GM19035 (cell line): ENCODE data around the gene GCAT.
"Not testable (repeated sequence)": the region's sequence is repeated elsewhere in the genome, so short reads cannot be mapped to it uniquely, and the experiment has no call there.

Source experiments
- ATAC-seq: cut with Tn5 transposase; IDR thresholded peaks from one replicate; pipeline ENCODE4 v1.9.1; 2021; ENCODE audit not compliant: unreplicated experiment

GCAT gene

DNA sequence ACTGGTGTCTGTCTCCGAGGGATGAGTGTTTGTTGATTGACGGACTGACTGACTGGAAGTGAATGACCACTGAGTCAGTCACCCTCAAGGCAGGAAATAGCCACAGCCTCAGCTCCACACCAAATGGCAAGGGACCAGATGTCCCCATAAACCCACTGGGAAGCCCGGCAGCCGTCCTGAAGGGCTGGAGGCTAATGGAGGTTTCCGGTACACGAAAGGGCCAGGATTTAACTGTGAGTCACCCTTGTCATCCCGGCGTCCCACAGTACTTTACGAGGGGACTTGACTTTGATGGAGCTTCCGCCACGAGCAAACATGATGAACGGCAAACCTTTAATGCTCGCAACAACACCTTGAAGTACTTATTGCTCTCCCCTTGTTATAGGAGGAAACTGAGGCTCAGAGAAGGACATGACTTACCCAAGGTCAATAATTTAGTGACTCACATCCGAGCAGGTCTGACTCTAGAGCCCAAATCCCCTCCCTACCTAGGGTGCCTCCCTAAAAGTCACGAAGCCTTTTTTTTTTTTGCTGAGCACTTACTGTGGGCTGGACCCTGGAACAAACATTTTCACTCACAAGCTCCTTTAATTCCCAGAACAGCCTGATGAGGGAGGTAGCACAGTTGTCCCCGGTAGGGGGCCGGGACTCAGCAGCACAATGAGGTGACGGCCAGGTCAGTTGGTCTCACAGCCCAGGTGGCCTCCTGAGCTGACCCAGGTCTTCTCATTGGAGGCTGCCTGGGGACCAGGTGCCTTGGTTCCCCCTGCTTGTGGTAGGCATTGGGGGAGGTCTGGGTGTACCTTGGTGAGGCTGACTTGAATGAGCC lies 25.2 kb upstream of the GCAT start:
- no peak for ATAC-seq

DNA sequence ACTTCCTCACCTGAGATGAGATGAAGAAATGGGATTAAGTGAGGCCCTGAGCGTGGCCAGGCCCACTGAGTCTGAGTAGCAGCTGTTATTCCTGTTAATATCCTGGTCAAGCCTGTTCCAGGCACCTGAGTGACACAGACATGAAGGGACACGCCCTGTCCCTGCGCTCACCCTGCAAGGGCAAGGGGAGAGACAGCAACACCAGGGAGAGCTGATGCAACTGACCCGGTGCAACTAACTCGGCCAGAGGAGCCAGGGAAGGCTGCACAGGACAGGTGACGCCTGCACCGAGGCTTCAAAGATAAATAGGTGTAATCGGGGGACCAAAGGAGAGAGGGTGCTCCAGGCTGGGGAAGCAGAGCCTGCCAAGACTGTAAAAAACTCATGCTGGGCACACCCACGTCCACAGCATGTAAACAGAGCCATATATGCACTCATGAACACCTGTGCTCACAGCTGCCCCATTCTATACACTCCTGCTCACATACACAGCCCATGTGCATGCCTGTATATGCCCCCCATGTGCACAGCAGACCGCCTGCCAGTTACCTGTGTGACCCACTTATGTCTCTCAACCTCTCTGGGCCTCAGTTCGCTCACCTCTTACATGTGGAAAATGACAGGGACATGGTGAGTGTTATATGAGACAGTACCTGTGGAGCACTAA lies 22.8 kb upstream of the GCAT start:
- ATAC-seq = no peak

DNA sequence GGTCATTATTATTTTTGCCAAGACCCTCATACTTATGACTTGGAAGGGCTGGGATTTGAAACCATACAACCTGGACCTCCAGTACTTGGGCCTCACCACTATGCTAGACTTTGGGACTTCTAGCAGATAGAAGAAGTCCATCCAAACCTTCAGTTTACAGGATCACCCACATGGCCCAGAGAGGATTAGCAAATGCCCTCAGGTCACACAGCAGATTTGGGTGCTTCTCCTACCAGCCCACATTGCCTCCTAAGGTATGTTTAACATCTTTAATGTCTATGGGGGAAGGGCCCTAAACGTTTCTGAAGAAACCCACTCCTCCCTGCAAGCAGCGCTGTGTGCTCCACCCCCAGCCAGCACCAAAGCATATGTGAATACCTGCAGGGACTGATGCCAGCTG lies 17.5 kb upstream of the GCAT start:
- no peak for ATAC-seq

DNA sequence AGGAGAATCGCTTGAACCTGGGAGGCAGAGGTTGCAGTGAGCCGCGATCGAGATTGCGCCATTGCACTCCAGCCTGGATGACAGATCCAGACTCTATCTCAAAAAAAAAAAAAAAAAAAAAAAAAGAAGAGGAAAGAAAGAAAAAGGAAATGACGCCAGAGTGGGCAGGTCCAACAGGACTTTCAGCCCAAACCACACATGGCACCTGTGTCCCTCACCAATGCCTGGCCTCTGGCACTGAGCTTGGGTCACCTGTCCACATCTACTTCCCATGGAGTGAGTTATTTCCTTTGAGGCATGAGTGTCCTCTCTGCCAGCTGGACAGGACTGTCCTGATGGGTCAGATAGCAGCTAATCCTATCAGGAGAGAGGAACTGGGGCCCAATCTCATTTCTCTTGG lies 15.2 kb upstream of the GCAT start:
- no peak for ATAC-seq

DNA sequence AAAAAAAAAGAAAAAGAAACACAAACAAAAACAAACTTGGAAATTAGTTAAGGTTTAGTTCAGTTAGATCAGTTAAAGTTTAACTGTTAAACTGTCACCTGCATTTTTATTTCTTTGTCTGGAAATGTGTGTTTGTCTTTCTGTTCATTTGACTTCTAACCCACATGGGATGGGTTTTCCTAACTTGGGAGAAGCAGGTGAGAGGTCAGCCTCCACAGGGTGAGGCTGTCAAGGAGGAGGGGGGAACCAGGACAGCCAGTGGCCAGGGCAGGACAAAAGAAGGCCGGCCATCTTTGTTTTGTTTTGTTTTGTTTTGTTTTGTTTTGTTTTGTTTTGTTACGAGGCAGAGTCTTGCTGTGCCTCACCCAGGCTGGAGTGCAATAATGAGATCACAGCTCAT lies 13.4 kb upstream of the GCAT start:
- ATAC-seq = no peak

DNA sequence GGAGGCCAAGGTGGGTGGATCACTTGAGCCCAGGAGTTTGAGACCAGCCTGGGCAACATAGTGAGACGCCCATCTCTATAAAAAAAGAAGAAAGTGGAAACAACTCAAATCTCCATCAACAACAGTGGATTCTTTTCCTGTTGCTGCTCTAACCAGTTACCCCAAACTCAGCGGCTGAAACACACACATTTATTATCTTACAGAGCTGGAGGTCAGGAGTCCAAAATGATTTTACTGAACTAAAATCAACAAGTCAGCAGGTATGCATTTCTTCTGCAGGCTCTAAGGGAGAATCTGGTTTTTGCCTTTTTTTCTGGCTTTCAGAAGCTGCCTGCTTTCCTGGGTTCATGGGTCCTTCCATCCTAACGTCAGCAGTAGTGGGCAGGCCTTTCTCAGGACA lies 11.7 kb upstream of the GCAT start:
- ATAC-seq = no peak

DNA sequence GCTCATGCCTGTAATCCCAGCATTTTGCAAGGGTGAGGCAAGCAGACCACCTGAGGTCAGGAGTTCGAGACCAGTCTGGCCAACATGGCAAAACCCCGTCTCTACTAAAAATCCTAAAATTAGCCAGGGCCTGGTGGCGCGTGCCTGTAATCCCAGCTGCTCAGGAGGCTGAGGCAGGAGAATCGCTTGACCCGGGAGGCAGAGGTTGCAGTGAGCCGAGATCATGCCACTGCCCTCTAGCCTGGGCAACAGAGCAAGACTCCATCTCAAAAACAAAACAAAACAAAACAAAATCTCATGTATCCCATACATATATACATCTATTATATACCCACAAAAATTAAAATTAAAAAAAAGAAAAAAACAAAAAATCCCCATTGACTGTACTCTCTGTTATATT lies 10.5 kb upstream of the GCAT start:
- not testable (repeated sequence) for ATAC-seq

DNA sequence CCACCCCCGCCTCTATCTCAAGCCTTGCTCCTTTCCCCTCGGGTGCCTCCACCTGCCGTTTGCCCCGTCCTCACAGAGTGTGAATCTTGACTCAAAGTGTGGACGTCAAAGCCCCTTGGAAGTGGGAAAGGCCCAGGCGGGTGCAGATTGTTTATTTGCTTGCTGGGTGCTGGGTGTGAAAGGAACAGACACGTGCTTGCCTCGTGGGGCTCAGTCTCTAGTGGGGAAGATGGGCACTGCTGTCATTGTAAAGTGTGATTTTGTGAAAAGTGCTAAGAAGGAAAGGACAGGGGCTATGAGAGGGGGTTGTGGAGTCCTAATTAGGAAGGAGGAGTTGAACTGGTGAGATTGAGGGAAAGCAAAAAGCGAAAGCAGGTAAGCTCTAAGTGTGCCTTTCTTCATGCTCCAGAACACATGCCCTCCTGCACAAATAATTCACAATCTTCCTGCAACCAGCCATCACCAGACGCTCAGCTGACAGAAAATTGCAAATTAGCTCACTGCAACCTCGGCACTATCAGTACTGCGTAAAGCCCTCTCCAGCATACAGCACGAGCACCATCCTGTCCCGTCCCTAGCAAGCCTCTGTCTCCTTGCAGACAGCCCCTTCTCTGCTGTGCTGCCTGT lies 9.7 kb upstream of the GCAT start:
- no peak for ATAC-seq

DNA sequence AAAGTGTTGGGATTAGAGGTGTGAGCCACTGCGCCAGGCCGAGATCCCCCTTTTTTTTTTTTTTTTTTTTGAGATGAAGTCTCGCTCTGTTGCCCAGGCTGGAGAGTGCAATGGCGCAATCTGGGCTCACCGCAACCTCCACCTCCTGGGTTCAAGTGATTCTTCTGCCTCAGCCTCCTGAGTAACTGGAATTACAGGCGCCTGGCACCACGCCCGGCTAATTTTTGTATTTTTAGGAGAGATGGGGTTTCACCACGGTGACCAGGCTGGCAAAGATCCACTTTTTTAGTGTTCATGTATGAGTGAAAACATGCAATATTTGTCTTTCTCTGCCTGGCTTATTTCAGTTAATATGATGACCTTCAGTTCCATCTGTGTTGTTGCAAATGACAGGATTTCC lies 7.8 kb upstream of the GCAT start:
- ATAC-seq = not testable (repeated sequence)

DNA sequence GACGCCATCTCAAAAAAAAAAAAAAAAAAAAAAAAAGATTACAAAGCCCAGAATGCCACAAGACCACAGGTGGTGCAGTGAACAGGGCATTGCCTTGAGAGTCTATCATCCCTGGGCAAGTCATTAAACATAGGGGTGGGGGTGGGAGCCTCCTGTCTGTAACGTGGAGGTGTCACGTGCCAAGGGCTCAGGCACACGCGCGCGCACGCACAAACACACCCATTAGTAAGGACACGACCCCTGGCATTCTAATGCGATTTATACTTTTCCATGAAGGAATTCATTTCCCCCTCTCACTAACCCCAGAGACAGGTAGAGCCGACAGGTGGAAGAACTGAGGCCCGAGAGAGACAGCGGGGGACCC lies 5.8 kb upstream of the GCAT start:
- ATAC-seq = no peak

DNA sequence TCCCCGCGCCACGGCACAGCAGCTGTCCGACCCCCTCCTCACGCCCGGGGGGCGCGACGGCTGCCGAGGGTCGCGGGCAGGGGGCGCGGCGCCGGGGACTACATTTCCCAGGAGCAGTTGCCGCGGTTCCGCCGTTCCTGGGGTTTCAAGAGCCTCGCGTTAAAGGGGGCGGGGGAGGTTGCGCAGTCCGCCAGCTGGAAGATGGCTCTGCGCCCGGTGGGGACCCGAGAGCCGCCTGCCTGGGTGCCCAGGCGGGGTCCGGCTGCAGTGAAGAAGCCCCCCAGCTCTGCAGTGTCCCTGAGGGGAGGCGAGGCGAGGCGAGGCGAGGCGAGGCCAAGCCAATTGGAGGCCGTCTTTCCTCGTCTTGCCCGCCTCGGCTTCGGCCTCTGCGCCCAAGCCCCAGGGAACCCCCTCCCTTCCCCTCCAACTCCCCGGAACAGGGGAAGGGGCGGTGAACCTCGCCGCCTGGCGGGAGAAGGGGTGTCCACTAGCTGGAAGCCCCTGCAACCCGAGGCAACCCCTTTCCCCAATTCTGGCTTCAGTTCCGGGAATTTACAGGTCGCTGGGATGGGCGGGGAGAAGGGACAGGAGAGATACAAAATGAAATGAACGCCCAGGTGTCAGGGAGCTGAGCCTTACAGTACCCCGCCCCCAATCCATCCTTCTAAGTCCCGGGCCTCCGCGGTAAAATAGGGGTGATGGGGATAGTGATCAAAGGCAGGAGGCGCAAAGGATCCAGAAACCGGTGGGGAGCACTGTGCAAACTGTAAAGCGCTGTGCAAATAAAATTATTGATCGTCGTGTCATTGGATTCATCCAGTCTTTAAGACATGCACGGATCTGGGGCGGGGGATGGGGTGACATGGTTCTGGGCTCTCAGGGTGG lies 5.2 kb upstream of the GCAT start:
- ATAC-seq = no peak

DNA sequence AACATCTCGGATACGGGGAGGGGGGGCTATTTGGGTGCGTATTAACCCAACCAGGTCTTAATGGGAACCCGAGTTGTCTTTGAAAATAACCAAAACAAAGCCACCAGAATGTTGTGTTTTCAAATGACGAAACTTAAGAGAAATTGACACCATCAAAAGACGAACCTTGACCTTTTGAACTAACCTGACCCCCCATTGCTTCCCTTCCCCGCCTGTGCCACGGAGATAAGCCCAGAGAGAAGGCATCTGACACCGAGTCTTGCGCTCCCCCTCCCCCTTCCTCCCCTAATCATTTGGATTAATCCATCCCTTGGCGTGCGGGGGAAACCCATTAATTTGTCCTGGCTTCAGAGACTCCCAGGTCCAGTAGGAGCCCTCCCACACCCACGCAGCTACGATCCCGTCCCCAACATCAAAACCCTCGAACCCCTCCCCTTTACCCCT lies 4.5 kb upstream of the GCAT start:
- no peak for ATAC-seq

DNA sequence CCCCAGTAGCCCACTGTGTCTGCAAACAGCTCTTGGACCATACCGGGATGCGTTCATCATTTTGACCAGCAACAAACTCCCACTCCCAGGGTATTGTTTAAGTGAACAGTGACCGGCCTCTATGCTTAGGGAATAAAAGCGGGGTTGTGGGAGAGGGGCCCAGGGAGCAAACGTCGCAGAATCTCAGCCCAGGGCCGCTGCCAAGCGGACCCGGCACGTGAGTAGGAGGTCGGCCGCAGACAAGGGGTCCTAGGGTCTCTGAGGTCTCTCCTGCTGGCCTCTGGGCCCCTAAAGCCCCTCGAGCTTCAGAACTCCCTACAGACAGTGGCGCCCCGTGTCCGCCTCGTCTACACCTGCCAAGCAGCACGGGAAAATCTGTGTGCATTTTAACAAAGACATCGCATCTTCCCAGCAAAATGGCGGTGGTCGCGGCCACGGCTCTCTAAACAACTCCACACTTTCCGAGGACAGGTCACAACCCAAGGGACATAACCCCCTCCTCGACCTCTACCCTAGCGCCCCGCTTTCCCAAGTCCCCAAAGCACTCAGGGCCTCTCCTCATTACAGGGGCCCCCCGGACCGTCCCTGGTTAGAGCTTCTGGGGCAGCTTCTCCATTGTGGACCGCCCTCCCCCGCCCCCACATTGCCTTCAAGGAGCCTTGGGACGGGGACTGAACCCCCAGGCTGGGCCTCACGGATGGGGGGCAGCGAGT lies 3.9 kb upstream of the GCAT start:
- ATAC-seq = no peak

DNA sequence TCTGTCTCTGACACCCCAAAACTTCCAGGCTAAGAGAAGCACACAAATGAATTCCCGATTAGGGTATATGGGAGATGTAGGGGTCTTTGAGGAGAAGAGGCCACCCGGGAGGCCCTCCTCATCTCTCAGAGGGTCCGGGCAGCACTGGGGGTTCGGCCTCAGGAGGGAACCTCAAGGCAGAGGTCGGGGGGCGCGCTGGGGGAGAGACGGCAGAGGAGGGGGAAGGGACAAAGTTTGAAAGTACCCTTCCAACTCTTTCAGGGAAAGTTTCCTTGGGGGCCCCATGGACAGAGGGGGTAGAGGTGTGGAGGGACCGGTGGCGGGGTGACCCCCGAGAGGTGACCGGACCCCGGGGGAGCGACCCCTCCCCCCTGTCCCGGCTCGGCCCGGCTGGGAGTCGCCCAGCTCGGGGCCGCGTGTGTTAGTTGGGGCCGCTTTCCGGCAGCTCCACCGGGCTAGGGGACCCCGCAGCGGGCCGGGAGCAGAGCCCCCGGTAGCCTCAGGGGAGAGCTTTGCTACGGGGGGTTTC lies 3.3 kb upstream of the GCAT start:
- ATAC-seq = no peak

DNA sequence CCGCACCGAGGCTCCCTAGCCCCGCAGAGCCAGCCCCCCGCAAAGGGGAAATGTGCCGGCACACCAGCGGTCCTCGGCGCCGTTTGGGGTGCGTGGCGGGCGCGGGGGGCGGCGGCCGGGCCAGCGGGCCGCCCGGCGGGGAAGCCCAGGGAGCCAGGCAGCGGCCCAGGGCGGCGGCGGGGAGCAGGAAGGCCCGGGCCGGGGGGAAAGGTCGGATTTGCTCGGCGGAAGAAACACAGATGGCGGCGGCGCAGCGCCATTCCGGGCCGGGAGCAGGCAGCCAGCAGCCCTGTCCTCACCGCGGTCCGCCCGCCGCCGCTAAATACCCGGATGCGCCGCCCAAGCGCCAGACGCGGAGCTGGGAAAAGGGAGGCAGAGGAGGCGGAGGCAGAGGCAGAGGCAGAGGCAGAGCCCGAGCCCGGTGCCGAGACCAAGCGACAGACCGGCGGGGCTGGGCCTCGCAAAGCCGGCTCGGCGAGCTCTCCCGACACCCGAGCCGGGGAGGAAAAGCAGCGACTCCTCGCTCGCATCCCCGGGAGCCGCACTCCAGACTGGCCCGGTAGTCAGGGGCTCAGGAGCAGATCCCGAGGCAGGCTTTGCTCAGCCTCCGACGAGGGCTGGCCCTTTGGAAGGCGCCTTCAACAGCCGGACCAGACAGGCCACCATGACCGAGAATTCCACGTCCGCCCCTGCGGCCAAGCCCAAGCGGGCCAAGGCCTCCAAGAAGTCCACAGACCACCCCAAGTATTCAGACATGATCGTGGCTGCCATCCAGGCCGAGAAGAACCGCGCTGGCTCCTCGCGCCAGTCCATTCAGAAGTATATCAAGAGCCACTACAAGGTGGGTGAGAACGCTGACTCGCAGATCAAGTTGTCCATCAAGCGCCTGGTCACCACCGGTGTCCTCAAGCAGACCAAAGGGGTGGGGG lies 2.6 kb upstream of the GCAT start:
- ATAC-seq = no peak

DNA sequence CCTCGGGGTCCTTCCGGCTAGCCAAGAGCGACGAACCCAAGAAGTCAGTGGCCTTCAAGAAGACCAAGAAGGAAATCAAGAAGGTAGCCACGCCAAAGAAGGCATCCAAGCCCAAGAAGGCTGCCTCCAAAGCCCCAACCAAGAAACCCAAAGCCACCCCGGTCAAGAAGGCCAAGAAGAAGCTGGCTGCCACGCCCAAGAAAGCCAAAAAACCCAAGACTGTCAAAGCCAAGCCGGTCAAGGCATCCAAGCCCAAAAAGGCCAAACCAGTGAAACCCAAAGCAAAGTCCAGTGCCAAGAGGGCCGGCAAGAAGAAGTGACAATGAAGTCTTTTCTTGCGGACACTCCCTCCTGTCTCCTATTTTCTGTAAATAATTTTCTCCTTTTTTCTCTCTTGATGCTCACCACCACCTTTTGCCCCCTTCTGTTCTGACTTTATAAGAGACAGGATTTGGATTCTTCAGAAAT lies 1.9 kb upstream of the GCAT start:
- no peak for ATAC-seq

DNA sequence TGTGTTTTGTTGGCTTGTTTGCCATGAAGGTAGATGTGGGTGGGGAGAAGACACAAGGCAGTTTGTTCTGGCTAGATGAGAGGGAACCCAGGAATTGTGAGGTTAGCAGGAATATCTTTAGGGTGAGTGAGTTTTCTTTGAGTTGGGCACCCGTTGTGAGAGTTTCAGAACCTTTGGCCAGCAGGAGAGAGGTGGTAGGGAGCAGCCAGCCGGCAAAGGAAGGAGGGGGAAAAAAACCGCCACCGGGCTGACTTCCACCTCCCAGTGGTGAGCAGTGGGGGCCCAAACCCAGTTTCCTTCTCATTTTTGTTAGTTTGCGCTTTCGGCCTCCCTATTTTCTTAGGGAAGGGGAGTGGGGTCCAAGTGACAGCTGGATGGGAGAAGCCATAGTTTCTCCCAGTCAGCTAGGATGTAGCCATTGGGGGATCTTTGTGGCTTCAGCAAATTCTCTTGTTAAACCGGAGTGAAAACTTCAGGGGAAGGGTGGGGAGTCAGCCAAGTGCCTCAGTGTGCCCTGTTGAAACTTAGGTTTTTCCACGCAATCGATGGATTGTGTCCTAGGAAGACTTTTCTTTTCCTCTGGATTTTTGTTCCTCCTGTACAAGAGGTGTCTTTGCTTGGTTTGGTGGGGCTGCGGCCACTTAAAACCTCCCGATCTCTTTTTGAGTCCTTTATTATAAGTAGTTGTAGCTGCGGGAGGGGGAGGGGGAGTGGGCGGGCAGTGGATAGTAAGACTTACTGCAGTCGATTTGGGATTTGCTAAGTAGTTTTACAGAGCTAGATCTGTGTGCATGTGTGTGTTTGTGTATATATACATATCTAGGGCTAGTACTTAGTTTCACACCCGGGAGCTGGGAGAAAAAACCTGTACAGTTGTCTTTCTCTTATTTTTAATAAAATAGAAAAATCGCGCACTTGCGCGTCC lies 1.1 kb upstream of the GCAT start:
- ATAC-seq = no peak

DNA sequence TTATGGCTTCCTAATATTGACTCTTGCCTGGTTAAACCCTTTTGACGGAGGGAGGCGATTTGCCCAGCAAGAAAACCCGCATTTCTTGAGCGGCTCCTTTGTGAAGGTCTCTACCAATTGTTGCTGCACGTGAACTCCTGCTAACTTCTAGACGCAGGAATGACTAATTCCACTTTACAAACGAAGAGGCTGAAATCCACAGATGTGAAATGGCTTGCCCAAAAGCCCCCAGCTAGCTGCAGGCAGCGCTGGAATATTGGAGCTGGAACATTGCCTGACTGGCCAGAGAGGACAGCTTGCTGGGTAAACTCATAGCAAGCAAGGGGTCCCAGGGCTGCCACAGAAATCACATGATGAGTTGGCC lies 542 bp downstream of the GCAT start:
- ATAC-seq = no peak
